HG03159 (cell line): ENCODE measurements around the gene CUBN.
A peak's percentile ranks its signal among the peaks of the same experiment; 100 is the strongest.

Source experiments
- ATAC-seq: cut with Tn5 transposase; IDR thresholded peaks from one replicate; pipeline ENCODE4 v1.9.1; 2021; ENCODE audit warnings: mild to moderate bottlenecking, moderate library complexity; ENCODE audit not compliant: unreplicated experiment

Gene CUBN

GRCh38 chr10:16803464-16803863, 326.1 kb downstream of the CUBN start:
- no peak for ATAC-seq

- ATAC-seq: peak; percentile 85
Measured at GRCh38 chr10:16799621-16800020, 330.0 kb downstream of the CUBN start.

- no peak for ATAC-seq
Measured at GRCh38 chr10:16798571-16798970, 331.0 kb downstream of the CUBN start.

- ATAC-seq: no peak
Measured at GRCh38 chr10:16795410-16796073, 334.1 kb downstream of the CUBN start.

GRCh38 chr10:16794005-16794404, 335.6 kb downstream of the CUBN start:
- no peak for ATAC-seq

GRCh38 chr10:16792675-16793074, 336.9 kb downstream of the CUBN start:
- no peak for ATAC-seq

- ATAC-seq: no peak
Measured at GRCh38 chr10:16789765-16790164, 339.8 kb downstream of the CUBN start.

GRCh38 chr10:16789261-16789660, 340.4 kb downstream of the CUBN start:
- no peak for ATAC-seq

GRCh38 chr10:16788778-16789177, 340.8 kb downstream of the CUBN start:
- no peak for ATAC-seq

GRCh38 chr10:16788125-16788524, 341.5 kb downstream of the CUBN start:
- ATAC-seq: peak; percentile 28

- ATAC-seq: peak; percentile 75
Measured at GRCh38 chr10:16787361-16787791, 342.2 kb downstream of the CUBN start.

- ATAC-seq: no peak
Measured at GRCh38 chr10:16780338-16780880, 349.2 kb downstream of the CUBN start.

- ATAC-seq: peak; percentile 73
Measured at GRCh38 chr10:16779384-16779915, 350.2 kb downstream of the CUBN start.

- peak; percentile 53 for ATAC-seq
Measured at GRCh38 chr10:16777473-16778370, 351.9 kb downstream of the CUBN start.

GRCh38 chr10:16776896-16777295, 352.7 kb downstream of the CUBN start:
- ATAC-seq: no peak
